GM12878 (cell line): Measurements from ENCODE around the gene ANKRD53. TPM values are rescaled to one million over a fixed set of nuclear protein-coding genes. Genes with fewer than 3 reads are reported as not detected.

Experiments
- CTCF ChIP-seq, 3 experiments: IDR thresholded peaks in 2 of 3; conservative IDR thresholded peaks in 1 of 3; 2 replicates each; pipeline ENCODE4 v1.5.1; 2011; ENCODE audit warnings: low read depth in 3 of 3, low read length in 3 of 3, mild to moderate bottlenecking in 3 of 3, control low read depth in 2 of 3, moderate library complexity in 2 of 3, inconsistent platforms in 1 of 3, mixed read lengths in 1 of 3; ENCODE audit not compliant: control insufficient read depth in 2 of 3, insufficient read depth in 1 of 3; ENCODE audit errors: extremely low read depth in 1 of 3
- IKZF1 ChIP-seq: fragments of 450-650 bp; conservative IDR thresholded peaks from 2 replicates; pipeline ENCODE4 v1.6.1; 2017; ENCODE audit warnings: antibody characterized with exemption, mild to moderate bottlenecking
- IRF4 ChIP-seq: IDR thresholded peaks from 2 replicates; pipeline ENCODE4 v1.6.1; 2011; ENCODE audit warnings: low read depth, low read length
- MTA3 ChIP-seq: IDR thresholded peaks from 2 replicates; pipeline ENCODE4 v1.6.1; 2012; ENCODE audit warnings: low read length, inconsistent platforms, borderline replicate concordance
- polyA plus RNA-seq, 11 experiments: library from polyadenylated mRNA; depleted of rRNA in 4 of 11; unstranded in 6 of 11; stranded (reverse) in 5 of 11; fragments of >200 nt; fragmentation: Nextera tagmentation in 4 of 11; fragmentation: Illumina TruSeq in 1 of 11; extraction: Ambion mirVana in 4 of 11; extraction: Trizol in 1 of 11; gene quantifications; 1 replicate in 1 of 11; 2 replicates in 10 of 11; pipeline versions ENCODE4 v1.2.1 to v1.2.3, GENCODE V29; 2011 to 2016; ENCODE audit warnings: inconsistent platforms in 2 of 11, missing spikeins in 2 of 11, low read depth in 1 of 11
- total RNA-seq, 4 experiments: library from RNA; depleted of rRNA in 3 of 4; stranded (reverse); fragments of >200 nt in 3 of 4; fragmentation: Illumina TruSeq in 1 of 4; extraction: Trizol in 1 of 4; gene quantifications; 2 replicates each; pipeline versions ENCODE4 v1.2.1 to v1.2.3, GENCODE V29; 2013 to 2021
- TF ChIP-seq, protein P1 (sequence below): fragments of 450-650 bp; IDR thresholded peaks from 2 replicates; pipeline ENCODE4 v1.6.1; 2016; ENCODE audit warnings: mild to moderate bottlenecking
- TF ChIP-seq, protein P2 (sequence below): fragments of 450-650 bp; IDR thresholded peaks from 2 replicates; pipeline ENCODE4 v1.6.1; 2018; ENCODE audit warnings: borderline replicate concordance, mild to moderate bottlenecking; ENCODE audit not compliant: partially characterized antibody

ANKRD53 gene
- total and polyA plus RNA-seq, 10 of the 15 experiments (the other 5 are each of a cell fraction or from before 2014, with no cell fraction given), result 0.04 TPM; not detected in 8

DNA sequence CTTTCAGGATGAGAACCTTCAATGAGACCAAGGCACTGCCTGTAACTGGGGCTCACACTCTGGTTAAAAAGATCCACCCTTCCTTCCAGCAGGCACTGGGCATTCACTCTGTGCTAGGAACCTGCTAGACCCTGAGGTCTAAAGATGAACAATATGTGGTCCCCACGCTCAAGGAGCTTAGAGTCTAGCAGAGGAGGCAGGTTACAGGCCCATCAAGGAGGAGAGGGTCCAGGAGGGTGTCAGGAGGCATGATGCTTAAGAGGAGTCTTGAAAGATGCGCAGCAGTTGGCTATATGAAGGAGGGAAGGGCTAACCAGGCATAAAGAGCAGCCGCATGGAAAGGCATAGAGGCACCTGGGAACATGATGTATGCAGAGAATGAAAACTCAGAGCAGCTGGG lies 4.5 kb downstream of the ANKRD53 start (continued):
- TF ChIP-seq CTCF (IDR thresholded peaks at IDR 0.05 in 2 of 3, conservative IDR thresholded peaks at IDR 0.05 in 1 of 3; ENCODE audit: control insufficient read depth in 2 of 3, extremely low read depth in 1 of 3, insufficient read depth in 1 of 3, low read depth in 3 of 3, low read length in 3 of 3) (no peak), MTA3 (no peak), IRF4 (no peak), IKZF1 (no peak)
- TF ChIP-seq, protein P1, sequence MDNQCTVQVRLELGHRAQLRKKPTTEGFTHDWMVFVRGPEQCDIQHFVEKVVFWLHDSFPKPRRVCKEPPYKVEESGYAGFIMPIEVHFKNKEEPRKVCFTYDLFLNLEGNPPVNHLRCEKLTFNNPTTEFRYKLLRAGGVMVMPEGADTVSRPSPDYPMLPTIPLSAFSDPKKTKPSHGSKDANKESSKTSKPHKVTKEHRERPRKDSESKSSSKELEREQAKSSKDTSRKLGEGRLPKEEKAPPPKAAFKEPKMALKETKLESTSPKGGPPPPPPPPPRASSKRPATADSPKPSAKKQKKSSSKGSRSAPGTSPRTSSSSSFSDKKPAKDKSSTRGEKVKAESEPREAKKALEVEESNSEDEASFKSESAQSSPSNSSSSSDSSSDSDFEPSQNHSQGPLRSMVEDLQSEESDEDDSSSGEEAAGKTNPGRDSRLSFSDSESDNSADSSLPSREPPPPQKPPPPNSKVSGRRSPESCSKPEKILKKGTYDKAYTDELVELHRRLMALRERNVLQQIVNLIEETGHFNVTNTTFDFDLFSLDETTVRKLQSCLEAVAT, result no peak
- TF ChIP-seq, protein P2, sequence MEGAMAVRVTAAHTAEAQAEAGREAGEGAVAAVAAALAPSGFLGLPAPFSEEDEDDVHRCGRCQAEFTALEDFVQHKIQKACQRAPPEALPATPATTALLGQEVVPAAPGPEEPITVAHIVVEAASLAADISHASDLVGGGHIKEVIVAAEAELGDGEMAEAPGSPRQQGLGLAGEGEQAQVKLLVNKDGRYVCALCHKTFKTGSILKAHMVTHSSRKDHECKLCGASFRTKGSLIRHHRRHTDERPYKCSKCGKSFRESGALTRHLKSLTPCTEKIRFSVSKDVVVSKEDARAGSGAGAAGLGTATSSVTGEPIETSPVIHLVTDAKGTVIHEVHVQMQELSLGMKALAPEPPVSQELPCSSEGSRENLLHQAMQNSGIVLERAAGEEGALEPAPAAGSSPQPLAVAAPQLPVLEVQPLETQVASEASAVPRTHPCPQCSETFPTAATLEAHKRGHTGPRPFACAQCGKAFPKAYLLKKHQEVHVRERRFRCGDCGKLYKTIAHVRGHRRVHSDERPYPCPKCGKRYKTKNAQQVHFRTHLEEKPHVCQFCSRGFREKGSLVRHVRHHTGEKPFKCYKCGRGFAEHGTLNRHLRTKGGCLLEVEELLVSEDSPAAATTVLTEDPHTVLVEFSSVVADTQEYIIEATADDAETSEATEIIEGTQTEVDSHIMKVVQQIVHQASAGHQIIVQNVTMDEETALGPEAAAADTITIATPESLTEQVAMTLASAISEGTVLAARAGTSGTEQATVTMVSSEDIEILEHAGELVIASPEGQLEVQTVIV, result no peak
